Neuronal stem cell (in vitro differentiated cells): ENCODE results near the gene IFT122.

Experiments
- DNase-seq: peaks from one replicate; pipeline ENCODE4 v3.0.0-alpha.2; 2013; ENCODE audit warnings: low spot score
- H2AFZ ChIP-seq: one replicate; pipeline ENCODE4 v1.6.1; 2013; ENCODE audit warnings: mild to moderate bottlenecking, low read length, inconsistent platforms
- H2AK5ac ChIP-seq: 2 replicates; pipeline ENCODE4 v1.6.1; 2013; ENCODE audit warnings: low read depth, mild to moderate bottlenecking, inconsistent platforms, low read length, moderate library complexity, mixed read lengths
- H2BK120ac ChIP-seq: 2 replicates; pipeline ENCODE4 v1.6.1; 2013; ENCODE audit warnings: low read depth, mild to moderate bottlenecking, inconsistent platforms, low read length, moderate library complexity, mixed read lengths
- H2BK12ac ChIP-seq: one replicate; pipeline ENCODE4 v1.6.1; 2013; ENCODE audit warnings: low read length, inconsistent platforms
- H2BK15ac ChIP-seq: 2 replicates; pipeline ENCODE4 v1.6.1; 2013; ENCODE audit warnings: mild to moderate bottlenecking, low read length, inconsistent platforms, mixed read lengths
- H2BK5ac ChIP-seq: one replicate; pipeline ENCODE4 v1.6.1; 2013; ENCODE audit warnings: inconsistent platforms, mild to moderate bottlenecking, low read length, moderate library complexity
- H3K14ac ChIP-seq: one replicate; pipeline ENCODE4 v1.6.1; 2013; ENCODE audit warnings: low read length, inconsistent platforms
- H3K18ac ChIP-seq: 2 replicates; pipeline ENCODE4 v1.6.1; 2013; ENCODE audit warnings: low read length, inconsistent platforms
- H3K23ac ChIP-seq: 2 replicates; pipeline ENCODE4 v1.6.1; 2013; ENCODE audit warnings: low read depth, mild to moderate bottlenecking, mixed read lengths, low read length, inconsistent platforms; ENCODE audit not compliant: poor library complexity
- H3K27ac ChIP-seq: replicated peaks from 3 replicates; pipeline ENCODE4 v1.5.1; 2013; ENCODE audit warnings: low read length, inconsistent platforms
- H3K27me3 ChIP-seq, 3 experiments: 2 replicates each; pipeline ENCODE4 v1.6.1; 2013; ENCODE audit warnings: low read length in 3 of 3, mild to moderate bottlenecking in 2 of 3, inconsistent platforms in 1 of 3, low read depth in 1 of 3, mixed read lengths in 1 of 3, moderate library complexity in 1 of 3; ENCODE audit not compliant: control insufficient read depth in 3 of 3, insufficient read depth in 3 of 3
- H3K36me3 ChIP-seq, 2 donors: replicated peaks in 1 of 2; 2 replicates each; pipeline ENCODE4 v1.6.1; 2013; ENCODE audit warnings: low read length in 2 of 2; ENCODE audit not compliant: control insufficient read depth in 2 of 2, insufficient read depth in 2 of 2
- H3K4ac ChIP-seq: 2 replicates; pipeline ENCODE4 v1.6.1; 2013; ENCODE audit warnings: inconsistent platforms, mild to moderate bottlenecking, low read length, moderate library complexity
- H3K4me1 ChIP-seq, 2 donors: 1 replicate in 1 of 2; 2 replicates in 1 of 2; pipeline ENCODE4 v1.6.1; 2013; ENCODE audit warnings: low read length in 2 of 2, low read depth in 1 of 2; ENCODE audit not compliant: control insufficient read depth in 2 of 2, insufficient read depth in 1 of 2
- H3K4me2 ChIP-seq: one replicate; pipeline ENCODE4 v1.6.1; 2013; ENCODE audit warnings: mild to moderate bottlenecking, low read length, inconsistent platforms; ENCODE audit not compliant: insufficient read depth, poor library complexity, severe bottlenecking
- H3K4me3 ChIP-seq, 2 donors: 2 replicates each; pipeline ENCODE4 v1.5.1; 2013; ENCODE audit warnings: low read length in 2 of 2, mild to moderate bottlenecking in 2 of 2, inconsistent platforms in 1 of 2, moderate library complexity in 1 of 2
- H3K79me1 ChIP-seq: one replicate; pipeline ENCODE4 v1.6.1; 2013; ENCODE audit warnings: low read depth, mild to moderate bottlenecking, inconsistent platforms, low read length, moderate library complexity
- H3K9ac ChIP-seq: one replicate; pipeline ENCODE4 v1.6.1; 2013; ENCODE audit warnings: mild to moderate bottlenecking, low read depth, low read length, inconsistent platforms; ENCODE audit not compliant: poor library complexity
- H3K9me3 ChIP-seq, 2 donors: replicated peaks in 1 of 2; 2 replicates each; pipeline versions ENCODE3 to v1.6.1; 2013; ENCODE audit warnings: low read length in 2 of 2, mild to moderate bottlenecking in 2 of 2, inconsistent platforms in 1 of 2, low read depth in 1 of 2, mixed read lengths in 1 of 2, moderate library complexity in 1 of 2; ENCODE audit not compliant: control insufficient read depth in 2 of 2, insufficient read depth in 1 of 2
- H4K8ac ChIP-seq: one replicate; pipeline ENCODE4 v1.6.1; 2013; ENCODE audit warnings: low read depth, mild to moderate bottlenecking, inconsistent platforms, low read length, moderate library complexity
- H4K91ac ChIP-seq: one replicate; pipeline ENCODE4 v1.6.1; 2013; ENCODE audit warnings: low read length, low read depth, mild to moderate bottlenecking, inconsistent platforms; ENCODE audit not compliant: poor library complexity
- WGBS, 2 donors: extraction: QIAGEN DNeasy Blood & Tissue Kit; methylation state at CpG; one replicate each; pipeline ENCODE4 v1.1.7; 2013; ENCODE audit warnings: missing lambda C conversion rate in 2 of 2, mixed read lengths in 1 of 2; ENCODE audit not compliant: insufficient read length in 2 of 2, insufficient replicate concordance in 1 of 2; ENCODE audit errors: extremely low coverage in 2 of 2; 5-methylcytosine and 5-hydroxymethylcytosine counted together

IFT122 gene

GRCh38 chr3:129470861-129471260, 30.8 kb downstream of the IFT122 start:
- Histone ChIP-seq H4K8ac (no peak overlapping the region), H2BK120ac (no peak overlapping the region), H3K23ac (no peak overlapping the region), H3K14ac (no peak overlapping the region), H3K4me2 (no peak overlapping the region), H3K36me3 (peaks cover 7 to 64% of the 10 kb centered on the region in 2 donors), H3K4ac (no peak overlapping the region), H3K18ac (no peak overlapping the region), H3K27ac (no peak overlapping the region), H3K9me3 (no peaks in the 10 kb centered on the region), H3K4me3 (no peak overlapping the region), H2AFZ (no peak overlapping the region), H2BK5ac (no peak overlapping the region), H2BK15ac (no peak overlapping the region), H4K91ac (no peak overlapping the region), H3K27me3 (no peaks in the 10 kb centered on the region), H2BK12ac (no peak overlapping the region), H3K9ac (no peak overlapping the region), H3K4me1 (peaks cover 5% of the 10 kb centered on the region in 2 donors), H3K79me1 (no peaks in the 10 kb centered on the region), H2AK5ac (no peak overlapping the region)
- no peak for DNase-seq
- no CpG with 5 or more reads among the region's 2 CpGs for WGBS, 2 donors

- Histone ChIP-seq H3K36me3 (peaks cover 19 to 73% of the 10 kb centered on the region in 2 donors), H3K18ac (no peak overlapping the region), H4K8ac (no peak overlapping the region), H3K27me3 (no peaks in the 10 kb centered on the region), H3K4me2 (no peak overlapping the region), H2BK120ac (no peak overlapping the region), H2AFZ (no peak overlapping the region), H3K4me1 (peaks cover 0 to 5% of the 10 kb centered on the region in 2 donors), H3K27ac (no peak overlapping the region), H2AK5ac (no peak overlapping the region), H2BK5ac (no peak overlapping the region), H2BK12ac (no peak overlapping the region), H3K14ac (no peak overlapping the region), H3K9ac (no peak overlapping the region), H3K4ac (no peak overlapping the region), H3K9me3 (no peaks in the 10 kb centered on the region), H4K91ac (no peak overlapping the region), H3K4me3 (no peak overlapping the region), H3K79me1 (peaks cover 1% of the 10 kb centered on the region), H2BK15ac (no peak overlapping the region), H3K23ac (no peak overlapping the region)
- no CpG with 5 or more reads among the region's 4 CpGs for WGBS, 2 donors
- no peak for DNase-seq
These were observed 33.2 kb downstream of the IFT122 start for GRCh38 chr3:129473067-129473768.

- no peak overlapping the region for H3K14ac ChIP-seq
- no peak overlapping the region for H2BK120ac ChIP-seq
- H3K4me2 ChIP-seq = no peak overlapping the region
- H4K8ac ChIP-seq = no peak overlapping the region
- no peak overlapping the region for H3K18ac ChIP-seq
- H3K9ac ChIP-seq = no peak overlapping the region
- no CpG with 5 or more reads among the region's 4 CpGs for WGBS, 2 donors
- H3K79me1 ChIP-seq = peaks cover 1% of the 10 kb centered on the region
- no peaks in the 10 kb centered on the region for H3K27me3 ChIP-seq
- H3K9me3 ChIP-seq = no peaks in the 10 kb centered on the region
- no peak overlapping the region for H2BK12ac ChIP-seq
- peaks cover 0 to 5% of the 10 kb centered on the region in 2 donors for H3K4me1 ChIP-seq
- no peak overlapping the region for H4K91ac ChIP-seq
- DNase-seq = no peak
- no peak overlapping the region for H2BK5ac ChIP-seq
- H2BK15ac ChIP-seq = no peak overlapping the region
- no peak overlapping the region for H2AK5ac ChIP-seq
- peaks cover 19 to 78% of the 10 kb centered on the region in 2 donors for H3K36me3 ChIP-seq
- H3K23ac ChIP-seq = no peak overlapping the region
- H3K4me3 ChIP-seq = no peak overlapping the region
- H2AFZ ChIP-seq = no peak overlapping the region
- H3K27ac ChIP-seq = no peak overlapping the region
- no peak overlapping the region for H3K4ac ChIP-seq
These were observed 33.7 kb downstream of the IFT122 start for GRCh38 chr3:129473769-129474152.

GRCh38 chr3:129474984-129475804, 35.2 kb downstream of the IFT122 start:
- Histone ChIP-seq H3K4me1 (peaks cover 0 to 5% of the 10 kb centered on the region in 2 donors), H3K27ac (no peak overlapping the region), H2BK12ac (no peak overlapping the region), H3K4me3 (no peak overlapping the region), H2AFZ (no peak overlapping the region), H3K4ac (no peak overlapping the region), H4K91ac (no peak overlapping the region), H3K23ac (no peak overlapping the region), H2AK5ac (no peak overlapping the region), H3K4me2 (no peak overlapping the region), H2BK120ac (no peak overlapping the region), H3K9me3 (no peaks in the 10 kb centered on the region), H4K8ac (no peak overlapping the region), H3K79me1 (peaks cover 1% of the 10 kb centered on the region), H3K36me3 (peaks cover 22 to 80% of the 10 kb centered on the region in 2 donors), H2BK15ac (no peak overlapping the region), H3K9ac (no peak overlapping the region), H2BK5ac (no peak overlapping the region), H3K27me3 (no peaks in the 10 kb centered on the region), H3K14ac (no peak overlapping the region), H3K18ac (no peak overlapping the region)
- no CpG with 5 or more reads among the region's 10 CpGs for WGBS, 2 donors
- DNase-seq = no peak
